Ovary (tissue), 3 donors: ENCODE results near the gene NBEA.

Experiments
- EP300 ChIP-seq: sonication (generic); formaldehyde crosslinking; IDR thresholded peaks from one replicate; pipeline ENCODE4 v1.6.1; 2017; ENCODE audit warnings: antibody characterized with exemption
- POLR2A ChIP-seq: fragments of 450-650 bp; IDR thresholded peaks from one replicate; pipeline ENCODE4 v1.6.1; 2017; ENCODE audit warnings: antibody characterized with exemption, mild to moderate bottlenecking, moderate library complexity
- TF ChIP-seq, protein P1 (sequence below), 3 donors: fragments of 450-650 bp in 2 of 3; fragments of 200-600 bp in 1 of 3; IDR thresholded peaks; one replicate each; pipeline versions ENCODE4 v1.5.1 to v1.8.0; 2016 to 2022; ENCODE audit warnings: antibody characterized with exemption in 3 of 3, mild to moderate bottlenecking in 1 of 3
- donor health status: DM: no; HTN: no; CAD: no.

DNA sequence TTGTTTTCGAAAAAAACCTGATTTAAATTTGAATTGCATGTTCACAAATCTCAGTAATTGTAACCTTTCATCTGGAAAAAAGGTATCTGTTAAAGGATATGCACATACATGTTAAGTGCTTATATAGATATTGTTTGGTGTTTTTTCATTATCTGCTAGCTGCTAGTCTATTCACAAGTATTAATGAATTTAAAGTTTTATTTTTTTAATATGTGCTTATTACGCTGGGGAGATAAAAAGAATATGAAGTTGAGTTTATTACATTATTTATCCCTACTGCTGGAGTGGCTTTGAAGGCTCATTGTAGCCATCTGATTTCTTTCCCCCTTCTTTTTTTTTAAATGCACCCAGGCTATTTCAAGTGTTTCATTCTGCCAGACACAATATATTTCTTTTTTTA is 538.3 kb downstream of the NBEA start:
- TF ChIP-seq, protein P1, sequence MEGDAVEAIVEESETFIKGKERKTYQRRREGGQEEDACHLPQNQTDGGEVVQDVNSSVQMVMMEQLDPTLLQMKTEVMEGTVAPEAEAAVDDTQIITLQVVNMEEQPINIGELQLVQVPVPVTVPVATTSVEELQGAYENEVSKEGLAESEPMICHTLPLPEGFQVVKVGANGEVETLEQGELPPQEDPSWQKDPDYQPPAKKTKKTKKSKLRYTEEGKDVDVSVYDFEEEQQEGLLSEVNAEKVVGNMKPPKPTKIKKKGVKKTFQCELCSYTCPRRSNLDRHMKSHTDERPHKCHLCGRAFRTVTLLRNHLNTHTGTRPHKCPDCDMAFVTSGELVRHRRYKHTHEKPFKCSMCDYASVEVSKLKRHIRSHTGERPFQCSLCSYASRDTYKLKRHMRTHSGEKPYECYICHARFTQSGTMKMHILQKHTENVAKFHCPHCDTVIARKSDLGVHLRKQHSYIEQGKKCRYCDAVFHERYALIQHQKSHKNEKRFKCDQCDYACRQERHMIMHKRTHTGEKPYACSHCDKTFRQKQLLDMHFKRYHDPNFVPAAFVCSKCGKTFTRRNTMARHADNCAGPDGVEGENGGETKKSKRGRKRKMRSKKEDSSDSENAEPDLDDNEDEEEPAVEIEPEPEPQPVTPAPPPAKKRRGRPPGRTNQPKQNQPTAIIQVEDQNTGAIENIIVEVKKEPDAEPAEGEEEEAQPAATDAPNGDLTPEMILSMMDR (IDR thresholded peaks at IDR 0.05): no peak
- TF ChIP-seq POLR2A: no peak
- no peak for TF ChIP-seq EP300
